HEK293 (cell line): Measurements from ENCODE around the gene ABCA3.

ENCODE experiments used
- CTCF ChIA-PET: fragments of 350-600 bp; formaldehyde crosslinking; extraction: SDS; loops from one replicate; lab custom pipeline; 2021; ENCODE audit warnings: antibody characterized with exemption; lab: Yijun Ruan, JAX
- POLR2A ChIA-PET: fragments of 300-600 bp; formaldehyde crosslinking; extraction: SDS; loops from one replicate; lab custom pipeline; 2020; ENCODE audit warnings: antibody characterized with exemption, inconsistent platforms; lab: Yijun Ruan, JAX
- H3K27ac ChIP-seq: fragments of 200-500 bp; sonication (Bioruptor generic); 2 replicates; pipeline ENCODE4 v1.5.1; 2014; ENCODE audit warnings: low read depth, low read length, control low read depth, inconsistent platforms; ENCODE audit errors: extremely low read depth
- H3K36me3 ChIP-seq, 2 experiments: fragments of 200-500 bp in 1 of 2; sonication (Bioruptor generic) in 1 of 2; 1 replicate in 1 of 2; 2 replicates in 1 of 2; pipeline ENCODE4 v1.5.1; 2014 to 2017; ENCODE audit warnings: inconsistent platforms in 2 of 2, low read length in 2 of 2; ENCODE audit not compliant: control insufficient read depth in 2 of 2, insufficient read depth in 1 of 2
- H3K4me1 ChIP-seq: fragments of 200-500 bp; sonication (Bioruptor generic); 2 replicates; pipeline ENCODE4 v1.5.1; 2014; ENCODE audit warnings: mild to moderate bottlenecking, low read length, inconsistent platforms; ENCODE audit not compliant: control insufficient read depth, insufficient read depth
- H3K4me3 ChIP-seq: 2 replicates; pipeline ENCODE4 v1.5.1; 2011; ENCODE audit warnings: low read depth, mild to moderate bottlenecking, control low read depth, low read length, moderate library complexity
- H3K9me3 ChIP-seq: fragments of 200-500 bp; sonication (Bioruptor generic); 2 replicates; pipeline ENCODE4 v1.5.1; 2014; ENCODE audit warnings: low read depth, low read length, inconsistent platforms; ENCODE audit not compliant: control insufficient read depth, insufficient read depth
- ATF2 ChIP-seq: fragments of 450-650 bp; formaldehyde crosslinking; IDR thresholded peaks from 2 replicates; pipeline ENCODE4 v1.5.1; 2016; ENCODE audit warnings: missing biosample characterization, missing genetic modification characterization, low read depth
- GLI2 ChIP-seq: fragments of 450-650 bp; formaldehyde crosslinking; IDR thresholded peaks from 2 replicates; pipeline ENCODE4; 2017; ENCODE audit warnings: missing biosample characterization, missing genetic modification characterization, low read depth, borderline replicate concordance
- PRDM10 ChIP-seq: fragments of 450-650 bp; formaldehyde crosslinking; IDR thresholded peaks from 2 replicates; pipeline ENCODE4 v1.5.1; 2016; ENCODE audit warnings: missing biosample characterization, missing genetic modification characterization
- SALL2 ChIP-seq: fragments of 450-650 bp; formaldehyde crosslinking; IDR thresholded peaks from 2 replicates; pipeline ENCODE4 v1.5.0; 2017; ENCODE audit warnings: missing biosample characterization, mild to moderate bottlenecking, missing genetic modification characterization, borderline replicate concordance
- SP7 ChIP-seq: fragments of 450-650 bp; formaldehyde crosslinking; IDR thresholded peaks from 2 replicates; pipeline ENCODE4 v1.5.1; 2016; ENCODE audit warnings: missing biosample characterization, missing genetic modification characterization
- ZBTB1 ChIP-seq: fragments of 450-650 bp; formaldehyde crosslinking; IDR thresholded peaks from 2 replicates; pipeline ENCODE4 v1.5.1; 2016; ENCODE audit warnings: missing biosample characterization, missing genetic modification characterization
- ZNF132 ChIP-seq: fragments of 450-650 bp; formaldehyde crosslinking; IDR thresholded peaks from 2 replicates; pipeline ENCODE4 v1.5.1; 2017; ENCODE audit warnings: missing biosample characterization, missing genetic modification characterization, borderline replicate concordance
- ZNF169 ChIP-seq: fragments of 450-650 bp; formaldehyde crosslinking; IDR thresholded peaks from 2 replicates; pipeline ENCODE4 v1.5.1; 2016; ENCODE audit warnings: missing biosample characterization, missing genetic modification characterization
- ZNF223 ChIP-seq: fragments of 450-650 bp; formaldehyde crosslinking; IDR thresholded peaks from 2 replicates; pipeline ENCODE4 v1.5.1; 2016; ENCODE audit warnings: missing biosample characterization, missing genetic modification characterization
- ZNF37A ChIP-seq: fragments of 450-650 bp; IDR thresholded peaks from 2 replicates; pipeline ENCODE4 v1.5.1; 2018; ENCODE audit warnings: missing biosample characterization, missing genetic modification characterization
- ZNF391 ChIP-seq: fragments of 450-650 bp; formaldehyde crosslinking; IDR thresholded peaks from 2 replicates; pipeline ENCODE4 v1.5.1; 2016; ENCODE audit warnings: low read depth, missing biosample characterization, missing genetic modification characterization, borderline replicate concordance
- ZNF426 ChIP-seq: fragments of 450-650 bp; formaldehyde crosslinking; IDR thresholded peaks from 2 replicates; pipeline ENCODE4 v1.5.1; 2017; ENCODE audit warnings: missing biosample characterization, missing genetic modification characterization, mild to moderate bottlenecking, inconsistent platforms, moderate library complexity
- ZNF488 ChIP-seq: fragments of 450-650 bp; formaldehyde crosslinking; IDR thresholded peaks from 2 replicates; pipeline ENCODE4 v1.5.1; 2016; ENCODE audit warnings: missing biosample characterization, missing genetic modification characterization
- ZNF513 ChIP-seq: fragments of 450-650 bp; IDR thresholded peaks from 2 replicates; pipeline ENCODE4 v1.5.1; 2018; ENCODE audit warnings: missing biosample characterization, missing genetic modification characterization
- ZNF548 ChIP-seq: fragments of 450-650 bp; formaldehyde crosslinking; IDR thresholded peaks from 2 replicates; pipeline ENCODE4 v1.5.1; 2016; ENCODE audit warnings: missing biosample characterization, missing genetic modification characterization
- ZNF561 ChIP-seq: fragments of 450-650 bp; IDR thresholded peaks from 2 replicates; pipeline ENCODE4 v1.5.1; 2018; ENCODE audit warnings: missing biosample characterization, missing genetic modification characterization, borderline replicate concordance
- ZNF580 ChIP-seq: fragments of 450-650 bp; formaldehyde crosslinking; IDR thresholded peaks from 2 replicates; pipeline ENCODE4 v1.5.1; 2016; ENCODE audit warnings: missing biosample characterization, missing genetic modification characterization
- ZNF585B ChIP-seq: fragments of 450-650 bp; formaldehyde crosslinking; IDR thresholded peaks from 2 replicates; pipeline ENCODE4 v1.5.1; 2016; ENCODE audit warnings: missing biosample characterization, missing genetic modification characterization
- ZNF600 ChIP-seq: fragments of 450-650 bp; formaldehyde crosslinking; IDR thresholded peaks from 2 replicates; pipeline ENCODE4 v1.5.1; 2016; ENCODE audit warnings: missing biosample characterization, missing genetic modification characterization
- ZNF621 ChIP-seq: fragments of 450-650 bp; formaldehyde crosslinking; IDR thresholded peaks from 2 replicates; pipeline ENCODE4 v1.5.1; 2017; ENCODE audit warnings: missing biosample characterization, missing genetic modification characterization
- ZNF658 ChIP-seq: fragments of 450-650 bp; formaldehyde crosslinking; IDR thresholded peaks from 2 replicates; pipeline ENCODE4; 2016; ENCODE audit warnings: missing biosample characterization, missing genetic modification characterization
- ZNF785 ChIP-seq: fragments of 450-650 bp; formaldehyde crosslinking; IDR thresholded peaks from 2 replicates; pipeline ENCODE4 v1.5.1; 2016; ENCODE audit warnings: missing biosample characterization, missing genetic modification characterization
- ZNF843 ChIP-seq: fragments of 450-650 bp; formaldehyde crosslinking; IDR thresholded peaks from 2 replicates; pipeline ENCODE4 v1.5.1; 2016; ENCODE audit warnings: missing biosample characterization, missing genetic modification characterization
- TF ChIP-seq, protein P1 (sequence below): fragments of 450-650 bp; formaldehyde crosslinking; IDR thresholded peaks from 2 replicates; pipeline ENCODE4 v1.5.1; 2016; ENCODE audit warnings: missing biosample characterization, missing genetic modification characterization

ABCA3 gene

DNA sequence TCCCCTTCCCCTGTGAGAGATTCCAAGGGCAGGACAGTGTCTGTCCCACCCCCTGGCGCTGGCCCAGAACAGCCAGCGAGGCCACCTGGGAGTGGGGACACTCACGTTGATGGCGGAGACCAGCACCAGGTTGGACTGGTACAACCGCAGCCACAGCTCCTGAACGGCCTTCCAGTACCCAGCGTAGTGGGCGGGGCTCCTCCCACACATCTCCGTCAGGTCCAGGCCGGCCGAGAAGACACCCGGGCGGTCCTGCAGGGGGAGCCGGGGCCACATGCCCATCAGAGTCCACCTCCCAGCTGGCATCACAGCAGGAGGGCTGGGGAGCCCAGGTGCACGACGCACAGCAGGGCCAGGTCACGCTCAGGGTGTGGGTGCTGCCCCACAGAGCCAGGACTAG is 96.2 kb downstream of the ABCA3 start (continued):
- TF ChIP-seq ZNF391 (tag by site-specific recombination) (no peak), ZNF513 (no peak), ZNF600 (no peak), ZNF658 (no peak)

DNA sequence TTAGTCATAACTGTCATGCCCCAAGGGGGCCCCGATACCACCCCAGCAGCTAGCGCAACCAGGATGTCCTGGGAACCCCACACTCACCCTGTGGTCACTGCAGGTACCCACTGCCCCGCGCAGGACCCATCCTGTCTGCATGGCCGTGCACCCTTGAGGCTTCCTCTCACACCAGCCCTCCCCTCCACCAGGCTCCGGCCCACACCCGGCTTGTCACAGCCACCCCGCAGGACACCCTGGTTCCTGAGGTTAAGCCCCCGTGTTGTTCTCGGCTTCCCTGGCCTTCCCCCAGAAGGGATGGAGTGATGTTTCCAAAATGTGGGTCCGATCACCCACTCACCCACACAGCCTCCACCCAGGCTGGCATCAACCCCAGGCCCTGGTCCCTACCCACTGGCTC is 96.7 kb downstream of the ABCA3 start:
- no peaks in the 10 kb centered on the region for H3K9me3 ChIP-seq
- CTCF ChIA-PET: interaction anchor here (0.7 kb wide), 1 partner anchor 914 kb away, joined by 5 read pairs; no protein-coding TSS in a partner anchor
- H3K4me1 ChIP-seq: no peaks in the 10 kb centered on the region
- H3K27ac ChIP-seq: no peak overlapping the region
- peaks cover 16 to 63% of the 10 kb centered on the region in 2 experiments; a peak in 2 of 3 replicates for H3K36me3 ChIP-seq
- TF ChIP-seq SALL2 (tag by site-specific recombination) (no peak), ATF2 (no peak), ZBTB1 (tag by site-specific recombination) (no peak), ZNF843 (tag by site-specific recombination) (no peak), ZNF223 (no peak), ZNF561 (tag by site-specific recombination) (no peak), ZNF488 (tag by site-specific recombination) (no peak), SP7 (no peak)
- TF ChIP-seq, protein P1, sequence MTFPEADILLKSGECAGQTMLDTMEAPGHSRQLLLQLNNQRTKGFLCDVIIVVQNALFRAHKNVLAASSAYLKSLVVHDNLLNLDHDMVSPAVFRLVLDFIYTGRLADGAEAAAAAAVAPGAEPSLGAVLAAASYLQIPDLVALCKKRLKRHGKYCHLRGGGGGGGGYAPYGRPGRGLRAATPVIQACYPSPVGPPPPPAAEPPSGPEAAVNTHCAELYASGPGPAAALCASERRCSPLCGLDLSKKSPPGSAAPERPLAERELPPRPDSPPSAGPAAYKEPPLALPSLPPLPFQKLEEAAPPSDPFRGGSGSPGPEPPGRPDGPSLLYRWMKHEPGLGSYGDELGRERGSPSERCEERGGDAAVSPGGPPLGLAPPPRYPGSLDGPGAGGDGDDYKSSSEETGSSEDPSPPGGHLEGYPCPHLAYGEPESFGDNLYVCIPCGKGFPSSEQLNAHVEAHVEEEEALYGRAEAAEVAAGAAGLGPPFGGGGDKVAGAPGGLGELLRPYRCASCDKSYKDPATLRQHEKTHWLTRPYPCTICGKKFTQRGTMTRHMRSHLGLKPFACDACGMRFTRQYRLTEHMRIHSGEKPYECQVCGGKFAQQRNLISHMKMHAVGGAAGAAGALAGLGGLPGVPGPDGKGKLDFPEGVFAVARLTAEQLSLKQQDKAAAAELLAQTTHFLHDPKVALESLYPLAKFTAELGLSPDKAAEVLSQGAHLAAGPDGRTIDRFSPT (tag by site-specific recombination): no peak
- POLR2A ChIA-PET: interaction anchor here (1.1 kb wide), 1 partner anchor 18 kb away, joined by 3 read pairs; no protein-coding TSS in a partner anchor
- H3K4me3 ChIP-seq: no peak overlapping the region

- no peak overlapping the region for H3K4me3 ChIP-seq
- TF ChIP-seq ZNF580 (tag by site-specific recombination) (no peak), ZNF548 (tag by site-specific recombination) (no peak), PRDM10 (tag by site-specific recombination) (no peak), ZNF37A (tag by site-specific recombination) (no peak), ZNF169 (tag by site-specific recombination) (no peak), ZNF426 (tag by site-specific recombination) (no peak), GLI2 (tag by site-specific recombination) (no peak), ZNF585B (tag by site-specific recombination) (no peak), ZNF621 (tag by site-specific recombination) (no peak), ZNF132 (tag by site-specific recombination) (no peak), ZNF785 (no peak)
- TF ChIP-seq, all 188 proteins: peak for 0
- CTCF ChIA-PET: no interaction called here
- Histone ChIP-seq H3K36me3 (peaks cover 11 to 62% of the 10 kb centered on the region in 2 experiments; a peak in 2 of 3 replicates), H3K27ac (no peak overlapping the region), H3K4me1 (no peaks in the 10 kb centered on the region), H3K9me3 (no peaks in the 10 kb centered on the region)
- POLR2A ChIA-PET: no interaction called here
Observed at GRCh38 chr16:2243031-2243528, 97.4 kb downstream of the ABCA3 start.
